HepG2 (cell line): ENCODE data around the gene OR9A2.

Experiments used
- POLR2AphosphoS2 ChIP-seq: IDR thresholded peaks from 2 replicates; pipeline ENCODE4 v1.6.1; 2011; ENCODE audit warnings: low read depth, low read length, improper control_type of control experiment
- TF ChIP-seq, protein P1 (sequence below): sonication (generic); formaldehyde crosslinking; IDR thresholded peaks from 2 replicates; pipeline ENCODE4 v1.5.0; 2020; ENCODE audit warnings: mild to moderate bottlenecking, missing genetic modification reagents, moderate library complexity

GRCh38 chr7:142992427-142992826 lies 34.5 kb downstream of the OR9A2 start:
- TF ChIP-seq, protein P1, sequence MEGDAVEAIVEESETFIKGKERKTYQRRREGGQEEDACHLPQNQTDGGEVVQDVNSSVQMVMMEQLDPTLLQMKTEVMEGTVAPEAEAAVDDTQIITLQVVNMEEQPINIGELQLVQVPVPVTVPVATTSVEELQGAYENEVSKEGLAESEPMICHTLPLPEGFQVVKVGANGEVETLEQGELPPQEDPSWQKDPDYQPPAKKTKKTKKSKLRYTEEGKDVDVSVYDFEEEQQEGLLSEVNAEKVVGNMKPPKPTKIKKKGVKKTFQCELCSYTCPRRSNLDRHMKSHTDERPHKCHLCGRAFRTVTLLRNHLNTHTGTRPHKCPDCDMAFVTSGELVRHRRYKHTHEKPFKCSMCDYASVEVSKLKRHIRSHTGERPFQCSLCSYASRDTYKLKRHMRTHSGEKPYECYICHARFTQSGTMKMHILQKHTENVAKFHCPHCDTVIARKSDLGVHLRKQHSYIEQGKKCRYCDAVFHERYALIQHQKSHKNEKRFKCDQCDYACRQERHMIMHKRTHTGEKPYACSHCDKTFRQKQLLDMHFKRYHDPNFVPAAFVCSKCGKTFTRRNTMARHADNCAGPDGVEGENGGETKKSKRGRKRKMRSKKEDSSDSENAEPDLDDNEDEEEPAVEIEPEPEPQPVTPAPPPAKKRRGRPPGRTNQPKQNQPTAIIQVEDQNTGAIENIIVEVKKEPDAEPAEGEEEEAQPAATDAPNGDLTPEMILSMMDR (CRISPR knock-in tag), result no peak
- TF ChIP-seq POLR2AphosphoS2, result no peak
